ENCODE data around the gene NUMBL. TPM values are rescaled to one million over a fixed set of nuclear protein-coding genes. Genes with fewer than 3 reads are reported as not detected.

NUMBL gene
- total RNA-seq, 1 donor from 2014 or later: 79.3 TPM

- TF ChIP-seq EZH2 (IDR thresholded peaks at IDR 0.05; ENCODE audit: insufficient read depth, low read length) (no peak), CTCF (IDR thresholded peaks at IDR 0.05; ENCODE audit: insufficient read depth, low read depth, low read length) (no peak)
- no peak overlapping the region for H3K4me3 Mint-ChIP-seq (ENCODE audit: unreplicated experiment)
- H3K4me1 Mint-ChIP-seq (ENCODE audit: low read depth, unreplicated experiment): peaks cover 9% of the 10 kb centered on the region
- H3K4me3 ChIP-seq (ENCODE audit: insufficient read depth, low read depth, low read length): no peak overlapping the region
- no peaks in the 10 kb centered on the region for H4K20me1 ChIP-seq (ENCODE audit: insufficient read depth, low read length)
- no peak overlapping the region for H3K27ac Mint-ChIP-seq (ENCODE audit: unreplicated experiment)
- H3K27me3 Mint-ChIP-seq (ENCODE audit: low read depth, unreplicated experiment): no peaks in the 10 kb centered on the region
- no peaks in the 10 kb centered on the region for H3K9me3 ChIP-seq (ENCODE audit: insufficient read depth, low read depth, low read length)
- H3K9me3 Mint-ChIP-seq (ENCODE audit: unreplicated experiment): peaks cover 1% of the 10 kb centered on the region
- H3K4me2 ChIP-seq (ENCODE audit: low read length): no peak overlapping the region
- H2AFZ ChIP-seq (ENCODE audit: low read depth, low read length): no peak overlapping the region
- H3K27ac ChIP-seq (ENCODE audit: low read depth, low read length): no peak overlapping the region
- H3K36me3 ChIP-seq (ENCODE audit: insufficient read depth, low read length): peaks cover 2% of the 10 kb centered on the region
- no peaks in the 10 kb centered on the region for H3K4me1 ChIP-seq (ENCODE audit: insufficient read depth, low read length)
- H3K27me3 ChIP-seq (ENCODE audit: insufficient read depth, low read length): no peaks in the 10 kb centered on the region
- no peaks in the 10 kb centered on the region for H3K79me2 ChIP-seq (ENCODE audit: insufficient read depth, low read length)
- FAIRE-seq (no peak), DNase-seq (ENCODE audit: low read depth) (no peak)
- H3K9ac ChIP-seq (ENCODE audit: low read length): no peak overlapping the region
- H3K36me3 Mint-ChIP-seq (ENCODE audit: low read depth, unreplicated experiment): peaks cover 15% of the 10 kb centered on the region
Measured at GRCh38 chr19:40705362-40705651, 14.9 kb upstream of the NUMBL start.

DNA sequence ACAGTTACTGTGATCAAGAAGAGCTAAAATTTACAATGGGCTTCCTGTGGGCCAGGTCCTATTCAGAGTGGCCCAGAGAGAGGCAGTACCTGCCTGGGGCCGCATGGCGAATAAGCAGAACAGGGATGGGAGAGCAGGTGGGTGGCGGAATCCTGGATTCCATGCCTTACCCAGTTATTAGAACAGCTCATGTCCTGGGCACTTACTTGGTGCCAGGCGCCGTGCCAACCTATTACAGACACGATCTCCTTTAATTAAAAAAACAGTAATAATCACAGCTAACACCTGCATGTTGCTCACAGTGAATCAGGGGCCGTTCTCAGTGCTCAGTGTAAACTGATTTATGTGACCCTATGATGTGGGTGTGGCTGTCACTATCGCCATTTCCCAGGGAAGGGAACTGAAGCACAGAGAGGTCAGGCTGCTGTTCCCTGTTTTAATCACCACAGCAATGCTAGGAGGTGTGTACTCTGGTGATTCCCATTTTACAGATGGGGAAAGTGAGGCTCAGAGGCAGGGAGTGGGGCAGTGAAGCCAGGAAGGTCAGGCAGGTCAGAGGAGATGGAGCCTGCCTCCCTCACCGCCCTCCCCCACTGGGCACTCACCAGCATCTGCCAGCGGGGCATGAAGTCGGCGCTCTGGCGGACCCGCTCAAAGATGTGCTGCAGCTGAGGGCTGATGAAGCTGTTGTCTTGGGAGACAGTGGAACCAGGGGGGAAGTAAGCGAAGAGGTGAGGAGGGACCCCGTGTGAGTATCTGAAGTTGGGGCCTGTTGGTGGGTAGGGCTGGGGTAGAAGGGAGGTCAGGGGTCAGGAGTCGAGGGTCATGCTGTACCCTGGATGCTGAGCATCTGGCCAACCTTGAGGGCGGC, 14.3 kb upstream of the NUMBL start:
- no peaks in the 10 kb centered on the region for H3K4me1 ChIP-seq (ENCODE audit: insufficient read depth, low read length)
- FAIRE-seq (no peak), DNase-seq (ENCODE audit: low read depth) (no peak)
- Mint-ChIP-seq H3K36me3 (ENCODE audit: low read depth, unreplicated experiment) (peaks cover 15% of the 10 kb centered on the region), H3K4me1 (ENCODE audit: low read depth, unreplicated experiment) (peaks cover 9% of the 10 kb centered on the region), H3K27ac (ENCODE audit: unreplicated experiment) (no peak overlapping the region), H3K4me3 (ENCODE audit: unreplicated experiment) (no peak overlapping the region), H3K9me3 (ENCODE audit: unreplicated experiment) (peaks cover 1% of the 10 kb centered on the region), H3K27me3 (ENCODE audit: low read depth, unreplicated experiment) (no peaks in the 10 kb centered on the region)
- no peak overlapping the region for H3K27ac ChIP-seq (ENCODE audit: low read depth, low read length)
- no peaks in the 10 kb centered on the region for H3K79me2 ChIP-seq (ENCODE audit: insufficient read depth, low read length)
- no peaks in the 10 kb centered on the region for H4K20me1 ChIP-seq (ENCODE audit: insufficient read depth, low read length)
- H3K27me3 ChIP-seq (ENCODE audit: insufficient read depth, low read length): no peaks in the 10 kb centered on the region
- H3K9ac ChIP-seq (ENCODE audit: low read length): no peak overlapping the region
- no peaks in the 10 kb centered on the region for H3K9me3 ChIP-seq (ENCODE audit: insufficient read depth, low read depth, low read length)
- H3K36me3 ChIP-seq (ENCODE audit: insufficient read depth, low read length): peaks cover 2% of the 10 kb centered on the region
- no peak overlapping the region for H3K4me3 ChIP-seq (ENCODE audit: insufficient read depth, low read depth, low read length)
- H2AFZ ChIP-seq (ENCODE audit: low read depth, low read length): no peak overlapping the region
- TF ChIP-seq CTCF (IDR thresholded peaks at IDR 0.05; ENCODE audit: insufficient read depth, low read depth, low read length): no peak
- no peak for TF ChIP-seq EZH2 (IDR thresholded peaks at IDR 0.05; ENCODE audit: insufficient read depth, low read length)
- H3K4me2 ChIP-seq (ENCODE audit: low read length): no peak overlapping the region

Data from astrocyte (in vitro differentiated cells and primary cell).